WTC11 (cell line): ENCODE measurements around the gene CNFN.

Experiments
- CDX4 ChIP-seq: fragments of 250-450 bp; sonication (Bioruptor Pico); IDR thresholded peaks from 2 replicates; pipeline ENCODE4 v1.9.0; 2021; ENCODE audit warnings: moderate library complexity, mild to moderate bottlenecking, inconsistent platforms, borderline replicate concordance
- FOXJ3 ChIP-seq: sonication (generic); formaldehyde crosslinking; IDR thresholded peaks from 2 replicates; pipeline ENCODE4 v1.9.0; 2021; ENCODE audit warnings: missing genetic modification reagents, mild to moderate bottlenecking, borderline replicate concordance
- PRRX2 ChIP-seq: fragments of 250-450 bp; sonication (Bioruptor Pico); IDR thresholded peaks from 2 replicates; pipeline ENCODE4 v1.8.0; 2021; ENCODE audit warnings: mild to moderate bottlenecking
- TF ChIP-seq, protein P1 (sequence below): fragments of 200-600 bp; IDR thresholded peaks from 2 replicates; pipeline ENCODE4 v1.8.0; 2022; ENCODE audit warnings: antibody characterized with exemption
- TF ChIP-seq, protein P2 (sequence below): sonication (generic); formaldehyde crosslinking; conservative IDR thresholded peaks from 2 replicates; pipeline ENCODE4 v1.8.1; 2023; ENCODE audit warnings: mild to moderate bottlenecking, low read depth, missing genetic modification reagents, moderate library complexity

DNA sequence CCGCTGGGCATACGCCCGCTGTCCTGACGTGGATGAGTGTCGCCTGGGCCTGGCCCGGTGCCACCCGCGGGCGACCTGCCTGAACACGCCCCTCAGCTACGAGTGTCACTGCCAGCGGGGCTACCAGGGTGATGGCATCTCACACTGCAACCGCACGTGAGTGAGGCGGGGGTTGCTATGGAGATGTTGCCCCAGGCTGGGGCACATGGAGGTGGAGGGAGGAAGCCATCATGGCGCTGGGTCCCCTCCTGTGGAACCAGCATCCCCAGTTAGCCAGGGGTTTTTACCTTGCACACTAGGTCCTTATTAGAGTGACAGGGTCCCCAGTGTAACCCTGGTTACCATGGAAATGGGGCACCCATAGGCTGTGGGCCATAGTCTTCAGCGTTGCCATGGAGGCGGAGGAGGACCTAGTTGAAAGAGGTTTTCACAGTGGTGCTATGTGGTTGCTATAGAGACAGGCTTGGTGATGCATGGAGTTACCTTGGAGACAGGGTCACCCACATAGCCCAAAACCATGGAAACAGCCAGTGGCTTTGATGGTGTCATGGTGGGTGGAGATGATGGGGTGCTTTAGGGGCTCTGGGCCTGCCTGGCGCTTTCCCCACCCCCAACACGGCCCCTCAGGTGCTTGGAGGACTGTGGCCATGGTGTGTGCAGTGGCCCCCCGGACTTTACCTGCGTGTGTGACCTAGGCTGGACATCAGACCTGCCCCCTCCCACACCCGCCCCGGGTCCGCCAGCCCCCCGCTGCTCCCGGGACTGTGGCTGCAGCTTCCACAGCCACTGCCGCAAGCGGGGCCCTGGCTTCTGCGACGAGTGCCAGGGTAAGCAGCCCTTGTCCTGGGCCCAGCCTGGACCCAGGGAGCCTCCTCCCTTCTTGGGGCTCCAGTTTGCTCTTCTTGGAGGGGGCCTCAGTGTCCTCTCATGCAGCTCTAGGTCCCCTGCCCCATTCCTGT is 37.5 kb downstream of the CNFN start:
- TF ChIP-seq CDX4 (no peak), FOXJ3 (CRISPR knock-in tag) (no peak), PRRX2 (no peak)
- TF ChIP-seq, protein P1, sequence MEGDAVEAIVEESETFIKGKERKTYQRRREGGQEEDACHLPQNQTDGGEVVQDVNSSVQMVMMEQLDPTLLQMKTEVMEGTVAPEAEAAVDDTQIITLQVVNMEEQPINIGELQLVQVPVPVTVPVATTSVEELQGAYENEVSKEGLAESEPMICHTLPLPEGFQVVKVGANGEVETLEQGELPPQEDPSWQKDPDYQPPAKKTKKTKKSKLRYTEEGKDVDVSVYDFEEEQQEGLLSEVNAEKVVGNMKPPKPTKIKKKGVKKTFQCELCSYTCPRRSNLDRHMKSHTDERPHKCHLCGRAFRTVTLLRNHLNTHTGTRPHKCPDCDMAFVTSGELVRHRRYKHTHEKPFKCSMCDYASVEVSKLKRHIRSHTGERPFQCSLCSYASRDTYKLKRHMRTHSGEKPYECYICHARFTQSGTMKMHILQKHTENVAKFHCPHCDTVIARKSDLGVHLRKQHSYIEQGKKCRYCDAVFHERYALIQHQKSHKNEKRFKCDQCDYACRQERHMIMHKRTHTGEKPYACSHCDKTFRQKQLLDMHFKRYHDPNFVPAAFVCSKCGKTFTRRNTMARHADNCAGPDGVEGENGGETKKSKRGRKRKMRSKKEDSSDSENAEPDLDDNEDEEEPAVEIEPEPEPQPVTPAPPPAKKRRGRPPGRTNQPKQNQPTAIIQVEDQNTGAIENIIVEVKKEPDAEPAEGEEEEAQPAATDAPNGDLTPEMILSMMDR, result no peak
- TF ChIP-seq, protein P2, sequence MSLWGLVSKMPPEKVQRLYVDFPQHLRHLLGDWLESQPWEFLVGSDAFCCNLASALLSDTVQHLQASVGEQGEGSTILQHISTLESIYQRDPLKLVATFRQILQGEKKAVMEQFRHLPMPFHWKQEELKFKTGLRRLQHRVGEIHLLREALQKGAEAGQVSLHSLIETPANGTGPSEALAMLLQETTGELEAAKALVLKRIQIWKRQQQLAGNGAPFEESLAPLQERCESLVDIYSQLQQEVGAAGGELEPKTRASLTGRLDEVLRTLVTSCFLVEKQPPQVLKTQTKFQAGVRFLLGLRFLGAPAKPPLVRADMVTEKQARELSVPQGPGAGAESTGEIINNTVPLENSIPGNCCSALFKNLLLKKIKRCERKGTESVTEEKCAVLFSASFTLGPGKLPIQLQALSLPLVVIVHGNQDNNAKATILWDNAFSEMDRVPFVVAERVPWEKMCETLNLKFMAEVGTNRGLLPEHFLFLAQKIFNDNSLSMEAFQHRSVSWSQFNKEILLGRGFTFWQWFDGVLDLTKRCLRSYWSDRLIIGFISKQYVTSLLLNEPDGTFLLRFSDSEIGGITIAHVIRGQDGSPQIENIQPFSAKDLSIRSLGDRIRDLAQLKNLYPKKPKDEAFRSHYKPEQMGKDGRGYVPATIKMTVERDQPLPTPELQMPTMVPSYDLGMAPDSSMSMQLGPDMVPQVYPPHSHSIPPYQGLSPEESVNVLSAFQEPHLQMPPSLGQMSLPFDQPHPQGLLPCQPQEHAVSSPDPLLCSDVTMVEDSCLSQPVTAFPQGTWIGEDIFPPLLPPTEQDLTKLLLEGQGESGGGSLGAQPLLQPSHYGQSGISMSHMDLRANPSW, result no peak
